Stimulated activated CD8-positive, alpha-beta memory T cell treated with anti-CD3 and anti-CD28 coated beads, Interleukin-2, amount 100 ng/mL, for 1 hour (primary cell): Measurements from ENCODE around the gene FZD1.

Experiments
- DNase-seq, 2 donors: peaks; one replicate each; pipeline ENCODE4 v3.0.0-alpha.2; 2020; ENCODE audit warnings: low read depth in 2 of 2

Gene FZD1

DNA sequence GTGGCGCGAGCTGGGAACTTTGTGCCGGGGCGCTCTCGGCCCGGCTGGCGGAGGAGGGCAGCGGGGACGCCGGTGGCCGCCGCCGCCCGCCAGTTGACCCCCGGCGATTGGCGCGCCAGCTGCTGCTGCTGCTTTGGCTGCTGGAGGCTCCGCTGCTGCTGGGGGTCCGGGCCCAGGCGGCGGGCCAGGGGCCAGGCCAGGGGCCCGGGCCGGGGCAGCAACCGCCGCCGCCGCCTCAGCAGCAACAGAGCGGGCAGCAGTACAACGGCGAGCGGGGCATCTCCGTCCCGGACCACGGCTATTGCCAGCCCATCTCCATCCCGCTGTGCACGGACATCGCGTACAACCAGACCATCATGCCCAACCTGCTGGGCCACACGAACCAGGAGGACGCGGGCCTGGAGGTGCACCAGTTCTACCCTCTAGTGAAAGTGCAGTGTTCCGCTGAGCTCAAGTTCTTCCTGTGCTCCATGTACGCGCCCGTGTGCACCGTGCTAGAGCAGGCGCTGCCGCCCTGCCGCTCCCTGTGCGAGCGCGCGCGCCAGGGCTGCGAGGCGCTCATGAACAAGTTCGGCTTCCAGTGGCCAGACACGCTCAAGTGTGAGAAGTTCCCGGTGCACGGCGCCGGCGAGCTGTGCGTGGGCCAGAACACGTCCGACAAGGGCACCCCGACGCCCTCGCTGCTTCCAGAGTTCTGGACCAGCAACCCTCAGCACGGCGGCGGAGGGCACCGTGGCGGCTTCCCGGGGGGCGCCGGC lies 870 bp downstream of the FZD1 start:
- no peak for DNase-seq

DNA sequence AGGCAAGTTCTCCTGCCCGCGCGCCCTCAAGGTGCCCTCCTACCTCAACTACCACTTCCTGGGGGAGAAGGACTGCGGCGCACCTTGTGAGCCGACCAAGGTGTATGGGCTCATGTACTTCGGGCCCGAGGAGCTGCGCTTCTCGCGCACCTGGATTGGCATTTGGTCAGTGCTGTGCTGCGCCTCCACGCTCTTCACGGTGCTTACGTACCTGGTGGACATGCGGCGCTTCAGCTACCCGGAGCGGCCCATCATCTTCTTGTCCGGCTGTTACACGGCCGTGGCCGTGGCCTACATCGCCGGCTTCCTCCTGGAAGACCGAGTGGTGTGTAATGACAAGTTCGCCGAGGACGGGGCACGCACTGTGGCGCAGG lies 1.4 kb downstream of the FZD1 start:
- no peak for DNase-seq

DNA sequence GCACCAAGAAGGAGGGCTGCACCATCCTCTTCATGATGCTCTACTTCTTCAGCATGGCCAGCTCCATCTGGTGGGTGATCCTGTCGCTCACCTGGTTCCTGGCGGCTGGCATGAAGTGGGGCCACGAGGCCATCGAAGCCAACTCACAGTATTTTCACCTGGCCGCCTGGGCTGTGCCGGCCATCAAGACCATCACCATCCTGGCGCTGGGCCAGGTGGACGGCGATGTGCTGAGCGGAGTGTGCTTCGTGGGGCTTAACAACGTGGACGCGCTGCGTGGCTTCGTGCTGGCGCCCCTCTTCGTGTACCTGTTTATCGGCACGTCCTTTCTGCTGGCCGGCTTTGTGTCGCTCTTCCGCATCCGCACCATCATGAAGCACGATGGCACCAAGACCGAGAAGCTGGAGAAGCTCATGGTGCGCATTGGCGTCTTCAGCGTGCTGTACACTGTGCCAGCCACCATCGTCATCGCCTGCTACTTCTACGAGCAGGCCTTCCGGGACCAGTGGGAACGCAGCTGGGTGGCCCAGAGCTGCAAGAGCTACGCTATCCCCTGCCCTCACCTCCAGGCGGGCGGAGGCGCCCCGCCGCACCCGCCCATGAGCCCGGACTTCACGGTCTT lies 1.9 kb downstream of the FZD1 start:
- DNase-seq = no peak

DNA sequence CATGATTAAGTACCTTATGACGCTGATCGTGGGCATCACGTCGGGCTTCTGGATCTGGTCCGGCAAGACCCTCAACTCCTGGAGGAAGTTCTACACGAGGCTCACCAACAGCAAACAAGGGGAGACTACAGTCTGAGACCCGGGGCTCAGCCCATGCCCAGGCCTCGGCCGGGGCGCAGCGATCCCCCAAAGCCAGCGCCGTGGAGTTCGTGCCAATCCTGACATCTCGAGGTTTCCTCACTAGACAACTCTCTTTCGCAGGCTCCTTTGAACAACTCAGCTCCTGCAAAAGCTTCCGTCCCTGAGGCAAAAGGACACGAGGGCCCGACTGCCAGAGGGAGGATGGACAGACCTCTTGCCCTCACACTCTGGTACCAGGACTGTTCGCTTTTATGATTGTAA lies 2.5 kb downstream of the FZD1 start:
- no peak for DNase-seq

DNA sequence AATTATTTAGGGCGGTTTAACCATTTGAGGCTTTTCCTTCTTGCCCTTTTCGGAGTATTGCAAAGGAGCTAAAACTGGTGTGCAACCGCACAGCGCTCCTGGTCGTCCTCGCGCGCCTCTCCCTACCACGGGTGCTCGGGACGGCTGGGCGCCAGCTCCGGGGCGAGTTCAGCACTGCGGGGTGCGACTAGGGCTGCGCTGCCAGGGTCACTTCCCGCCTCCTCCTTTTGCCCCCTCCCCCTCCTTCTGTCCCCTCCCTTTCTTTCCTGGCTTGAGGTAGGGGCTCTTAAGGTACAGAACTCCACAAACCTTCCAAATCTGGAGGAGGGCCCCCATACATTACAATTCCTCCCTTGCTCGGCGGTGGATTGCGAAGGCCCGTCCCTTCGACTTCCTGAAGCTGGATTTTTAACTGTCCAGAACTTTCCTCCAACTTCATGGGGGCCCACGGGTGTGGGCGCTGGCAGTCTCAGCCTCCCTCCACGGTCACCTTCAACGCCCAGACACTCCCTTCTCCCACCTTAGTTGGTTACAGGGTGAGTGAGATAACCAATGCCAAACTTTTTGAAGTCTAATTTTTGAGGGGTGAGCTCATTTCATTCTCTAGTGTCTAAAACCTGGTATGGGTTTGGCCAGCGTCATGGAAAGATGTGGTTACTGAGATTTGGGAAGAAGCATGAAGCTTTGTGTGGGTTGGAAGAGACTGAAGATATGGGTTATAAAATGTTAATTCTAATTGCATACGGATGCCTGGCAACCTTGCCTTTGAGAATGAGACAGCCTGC lies 3.1 kb downstream of the FZD1 start:
- no peak for DNase-seq

DNA sequence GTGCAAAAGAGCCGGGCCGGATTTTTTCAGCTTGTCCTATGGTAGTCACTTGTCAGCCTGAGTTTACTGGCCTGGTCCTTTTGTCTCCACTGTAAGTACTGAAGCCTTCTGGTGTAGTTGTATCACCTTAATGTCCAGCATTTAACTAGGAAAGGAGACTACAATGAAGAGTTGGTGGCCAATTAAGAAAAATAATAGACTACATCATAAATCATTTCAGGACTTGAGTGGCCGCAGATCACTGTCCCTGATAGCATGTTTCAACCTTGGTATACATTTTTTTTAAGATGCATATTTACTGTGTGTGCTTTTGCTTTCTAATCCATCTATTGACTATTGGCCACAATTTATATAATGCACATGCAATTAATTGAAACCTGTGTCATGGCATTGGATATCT lies 6.1 kb downstream of the FZD1 start:
- no peak for DNase-seq

DNA sequence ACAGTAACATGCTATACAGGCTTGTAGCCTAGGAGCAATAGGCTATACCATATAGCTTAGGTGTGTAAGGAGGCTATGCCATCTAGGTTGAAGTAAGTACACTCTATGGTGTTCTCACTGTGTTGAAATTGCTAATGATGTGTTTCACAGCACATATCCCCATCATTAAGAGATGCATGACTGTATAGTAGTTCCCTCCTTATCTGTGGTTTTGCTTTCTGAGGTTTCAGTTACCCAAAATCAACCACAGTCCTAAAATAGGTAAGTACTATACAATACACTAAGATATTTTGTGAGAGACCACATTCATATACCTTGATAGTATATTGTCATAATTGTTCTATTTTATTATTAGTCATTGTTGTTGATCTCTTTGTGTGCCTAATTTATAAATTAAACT lies 12.7 kb downstream of the FZD1 start:
- DNase-seq = no peak

DNA sequence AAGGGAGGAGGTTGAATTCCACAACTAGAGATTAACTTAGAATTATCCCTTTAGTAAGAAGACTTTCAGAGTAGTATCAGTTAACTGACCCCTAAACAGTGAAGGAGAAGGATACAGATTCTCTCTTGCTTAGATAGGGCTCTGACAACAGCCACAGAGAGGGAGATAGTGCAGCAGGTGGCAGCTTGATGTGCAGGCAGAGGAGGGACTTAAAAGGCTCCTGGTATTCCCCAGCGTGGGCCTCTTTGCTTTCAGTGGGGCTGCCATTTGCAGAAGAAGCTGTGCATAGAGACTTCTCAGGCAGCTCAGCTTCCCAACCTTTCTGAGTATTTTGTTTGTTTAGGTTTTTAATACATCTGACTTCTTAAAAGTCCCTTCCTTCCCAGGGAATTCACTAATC lies 16.0 kb downstream of the FZD1 start:
- no peak for DNase-seq

DNA sequence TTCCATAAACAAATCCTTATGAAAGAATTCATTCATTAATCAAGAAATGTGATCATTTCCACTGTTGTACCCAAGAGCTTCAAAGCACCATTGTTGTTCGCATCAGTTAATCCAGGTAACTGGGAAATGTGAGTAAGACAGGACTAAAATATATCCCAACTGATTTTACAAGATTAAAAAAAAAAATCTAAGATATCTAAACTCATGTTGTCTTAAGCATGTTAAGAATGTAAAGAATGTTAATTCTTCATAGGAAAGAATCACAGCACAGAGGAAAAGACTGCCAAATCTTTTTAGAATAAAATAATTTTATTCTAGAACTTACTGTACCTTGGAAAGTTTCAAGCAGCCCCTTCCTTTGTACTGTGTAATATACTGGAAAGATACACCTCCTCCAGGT lies 16.4 kb downstream of the FZD1 start:
- no peak for DNase-seq

DNA sequence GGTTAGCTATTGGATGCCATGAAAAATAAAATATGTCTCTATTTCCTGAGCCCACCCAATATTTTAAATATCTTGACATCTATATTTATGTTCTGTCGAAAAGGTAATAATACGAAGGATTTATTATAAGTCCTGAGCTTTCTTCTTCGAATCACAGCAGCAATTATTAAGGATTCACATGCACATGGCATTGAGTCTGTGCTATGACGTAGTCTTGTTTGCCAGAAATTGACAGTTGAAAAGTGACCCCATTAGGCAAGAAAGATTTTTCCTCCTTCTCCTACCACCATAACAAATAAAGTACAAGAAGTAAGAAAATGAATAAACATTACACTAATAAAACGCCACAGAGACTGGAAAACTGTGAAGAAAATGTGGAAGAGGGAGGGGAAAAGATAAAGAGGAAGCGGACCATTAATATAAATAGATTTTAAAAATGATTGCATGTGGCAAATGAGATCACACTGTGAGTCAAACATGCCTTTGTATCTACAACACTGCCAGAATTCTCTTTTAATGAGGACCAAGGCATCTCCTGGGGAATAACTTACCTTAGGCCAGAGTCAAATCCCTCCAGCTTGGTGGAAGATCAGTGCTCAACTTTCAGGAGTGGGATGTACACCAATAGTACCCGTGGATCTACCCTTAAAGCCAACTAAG lies 21.6 kb downstream of the FZD1 start:
- no peak for DNase-seq

DNA sequence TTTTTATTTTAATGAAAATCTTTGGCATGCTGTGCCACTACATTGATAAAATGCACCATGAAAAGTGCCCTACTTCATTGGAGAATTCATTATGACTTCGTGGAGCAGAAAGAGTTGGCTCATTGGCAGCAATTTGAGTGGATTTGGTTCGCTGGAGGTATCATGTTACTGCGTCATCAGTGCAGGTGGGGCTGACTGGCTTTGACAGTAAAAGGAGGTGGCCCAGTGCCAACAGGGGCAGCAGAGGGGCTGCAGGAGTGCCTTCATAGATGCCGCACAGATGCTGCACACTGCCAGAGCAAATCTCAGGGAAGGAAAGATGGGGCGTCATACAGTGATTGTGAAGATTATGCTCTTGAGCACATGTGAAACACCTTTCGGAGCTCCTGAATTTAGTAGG lies 22.2 kb downstream of the FZD1 start:
- no peak for DNase-seq

DNA sequence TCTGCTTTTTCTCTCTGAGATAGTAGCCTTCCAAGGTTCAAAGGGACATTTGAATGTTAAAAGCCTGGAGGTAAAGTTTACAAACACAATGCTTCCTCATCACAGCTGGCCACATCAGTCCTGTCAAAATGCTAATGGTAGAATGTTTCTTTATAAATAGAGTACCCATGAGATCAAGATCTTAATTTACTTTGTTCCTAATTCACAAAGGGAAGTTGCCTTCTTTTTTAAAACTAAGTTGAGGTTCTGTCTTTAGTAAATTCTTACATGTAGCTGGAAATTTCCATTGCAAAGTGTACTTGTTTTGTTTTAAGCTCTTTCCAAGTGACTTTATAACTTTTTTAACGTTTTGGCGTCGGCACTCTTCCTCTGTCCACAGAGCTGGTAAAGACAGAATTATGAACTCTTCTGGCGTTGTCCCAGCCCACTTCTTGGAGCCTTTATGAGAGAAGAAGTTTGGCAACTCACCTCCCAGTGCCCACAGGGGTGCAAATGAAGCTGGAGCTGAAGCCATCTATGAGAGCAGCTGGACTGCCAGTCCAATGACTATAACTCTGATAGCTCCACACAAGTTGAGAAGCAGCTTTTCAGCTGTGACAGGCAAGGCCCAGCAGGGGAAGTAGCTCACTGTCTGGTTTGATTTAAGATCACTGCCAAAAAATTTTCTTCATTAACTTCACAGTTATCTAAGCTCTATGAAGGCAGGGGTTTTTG lies 23.3 kb downstream of the FZD1 start:
- DNase-seq = no peak

DNA sequence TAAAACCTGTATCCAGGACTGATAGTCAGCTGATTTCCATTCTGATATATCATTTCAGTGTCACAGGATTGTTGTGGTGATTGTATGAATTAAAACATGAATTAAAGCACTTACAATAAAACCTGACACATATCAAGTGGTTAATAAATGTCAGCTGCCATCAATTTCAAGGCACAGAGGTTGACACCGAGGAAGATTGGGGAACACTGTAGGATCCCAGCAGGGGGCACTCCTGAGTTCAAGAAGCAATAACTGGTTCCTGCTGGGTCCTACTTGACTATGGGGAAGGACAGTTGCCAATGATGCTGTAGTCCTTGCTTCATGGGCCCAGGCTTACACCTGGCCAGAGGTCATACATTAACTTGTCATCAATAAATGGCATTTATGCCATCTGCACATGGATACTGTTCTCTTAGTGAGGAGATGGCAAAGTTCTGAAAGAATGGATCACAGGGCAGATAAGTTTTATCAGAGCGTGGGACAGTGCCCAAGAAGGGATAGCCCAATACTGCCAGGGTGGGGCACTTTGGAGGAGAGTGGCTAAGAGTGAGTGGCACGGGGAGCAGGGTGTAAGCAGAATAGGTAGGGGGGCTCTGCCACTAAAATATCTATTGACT lies 24.1 kb downstream of the FZD1 start:
- DNase-seq = no peak

DNA sequence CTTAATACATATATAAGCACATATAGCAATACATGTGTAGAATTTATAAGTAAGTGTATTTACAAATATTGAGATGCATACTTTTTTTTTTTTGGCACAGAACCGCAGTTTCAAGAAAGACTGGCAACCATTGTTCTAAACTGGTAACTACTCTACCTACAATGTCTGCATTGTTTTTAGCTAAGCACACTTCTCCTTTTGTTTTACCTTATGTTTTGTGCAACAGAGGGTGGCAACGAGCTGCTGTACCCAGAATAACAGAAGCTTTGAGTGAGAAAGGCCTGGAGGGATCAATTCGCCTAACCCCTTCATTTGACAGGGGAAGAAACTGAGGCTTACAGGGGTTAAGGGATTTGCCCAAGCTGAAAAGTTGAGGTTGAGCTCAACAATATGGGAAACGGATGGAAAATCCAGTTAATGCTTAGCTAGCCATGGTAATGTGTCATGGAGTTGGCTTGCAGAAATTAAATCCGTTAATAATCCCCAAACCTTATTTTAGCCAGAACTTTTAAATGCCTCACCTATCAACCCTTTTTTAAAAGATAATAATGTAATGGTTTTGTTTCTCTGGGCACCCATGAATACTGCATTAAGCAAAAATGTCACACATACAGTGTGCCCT lies 25.5 kb downstream of the FZD1 start:
- no peak for DNase-seq

DNA sequence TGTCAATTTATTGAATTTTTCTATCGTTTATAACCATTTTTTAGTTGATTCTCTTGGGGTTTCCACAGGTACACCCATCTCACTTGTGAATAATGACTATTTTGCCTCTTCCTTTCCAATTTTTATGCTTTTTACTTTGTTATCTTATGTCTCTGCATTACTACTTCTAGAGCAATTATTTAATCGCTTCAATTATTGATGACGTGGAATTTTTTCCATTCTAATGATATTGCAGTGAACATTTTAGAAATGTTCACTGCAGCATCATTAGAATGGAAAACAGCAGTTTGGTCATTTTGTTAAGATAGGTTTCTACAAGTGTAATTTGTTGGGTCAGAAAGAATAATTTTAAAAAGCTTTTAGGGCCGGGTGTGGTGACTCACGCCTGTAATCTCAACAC lies 27.1 kb downstream of the FZD1 start:
- DNase-seq = no peak

DNA sequence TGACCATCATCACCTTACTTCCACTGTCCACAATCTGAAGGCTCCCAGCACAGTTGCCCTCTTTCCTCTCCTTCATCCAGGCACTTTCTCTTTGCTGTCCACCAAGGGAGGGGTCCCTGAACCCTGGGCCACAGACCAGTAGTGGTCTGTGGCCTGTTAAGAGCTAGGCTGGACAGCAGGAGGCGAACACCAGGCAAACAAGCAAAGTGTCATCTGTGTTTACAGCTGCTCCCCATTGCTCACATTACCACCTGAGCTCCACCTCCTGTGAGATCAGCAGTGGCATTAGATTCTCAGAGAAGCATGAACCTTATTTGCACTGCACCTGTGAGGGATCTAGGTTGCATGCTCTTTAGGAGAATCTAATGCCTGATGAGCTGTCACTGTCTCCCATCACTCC lies 27.7 kb downstream of the FZD1 start:
- no peak for DNase-seq

DNA sequence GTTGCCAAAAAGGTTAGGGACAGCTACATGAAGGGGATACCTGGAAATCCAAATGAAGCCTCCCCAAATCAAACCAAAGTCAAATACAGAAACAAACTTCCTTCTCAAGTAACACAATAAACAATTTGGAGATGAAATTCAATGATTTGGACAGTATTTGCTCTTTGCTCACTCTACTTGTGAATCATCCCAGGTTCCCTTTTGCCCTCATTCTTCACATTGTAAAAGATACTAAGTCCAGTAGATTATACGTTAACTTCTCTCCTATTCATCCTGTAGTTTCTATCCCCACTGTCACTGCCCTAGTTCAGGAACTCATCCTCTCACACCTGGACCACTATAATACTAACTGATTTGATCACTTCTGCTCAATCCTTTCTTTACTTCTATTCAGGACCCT lies 28.3 kb downstream of the FZD1 start:
- DNase-seq = no peak

DNA sequence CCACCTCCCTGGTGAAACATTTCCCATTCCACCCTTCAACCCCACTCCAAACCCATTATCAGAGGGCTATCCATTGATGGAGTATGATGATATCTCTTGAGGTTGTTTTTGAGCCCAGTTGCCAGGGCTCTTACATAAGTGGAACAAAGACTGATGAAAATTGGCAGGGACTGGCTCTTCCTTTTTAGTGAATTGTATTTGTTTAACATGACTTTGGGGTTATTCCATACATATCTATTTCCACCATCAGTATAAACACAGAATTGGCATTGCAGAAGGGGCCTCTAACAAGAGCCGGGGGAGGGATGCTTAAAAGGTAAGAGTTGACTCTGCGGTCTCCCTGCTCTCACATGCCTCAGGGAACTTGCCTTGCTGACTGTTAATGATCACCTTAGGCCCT lies 28.9 kb downstream of the FZD1 start:
- DNase-seq = no peak

DNA sequence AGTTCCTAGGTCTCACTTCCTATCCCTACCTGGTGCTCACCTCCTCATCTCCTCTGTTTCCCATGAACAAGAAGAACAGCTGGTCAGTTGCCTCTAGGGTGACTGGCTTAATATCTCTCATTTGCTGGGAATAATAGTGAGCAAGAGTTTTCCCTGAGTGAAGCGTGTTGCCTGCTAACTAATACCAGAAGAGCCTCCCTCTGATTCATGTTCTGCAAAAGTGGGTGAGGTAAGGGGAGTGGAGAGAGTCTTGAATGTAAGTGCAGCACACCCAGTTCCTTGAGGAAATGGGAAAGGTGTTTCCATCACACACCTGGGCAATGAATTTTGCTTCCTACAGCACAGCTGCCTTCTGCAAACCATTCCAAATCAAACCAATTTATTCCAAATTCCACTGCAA lies 29.6 kb downstream of the FZD1 start:
- no peak for DNase-seq

DNA sequence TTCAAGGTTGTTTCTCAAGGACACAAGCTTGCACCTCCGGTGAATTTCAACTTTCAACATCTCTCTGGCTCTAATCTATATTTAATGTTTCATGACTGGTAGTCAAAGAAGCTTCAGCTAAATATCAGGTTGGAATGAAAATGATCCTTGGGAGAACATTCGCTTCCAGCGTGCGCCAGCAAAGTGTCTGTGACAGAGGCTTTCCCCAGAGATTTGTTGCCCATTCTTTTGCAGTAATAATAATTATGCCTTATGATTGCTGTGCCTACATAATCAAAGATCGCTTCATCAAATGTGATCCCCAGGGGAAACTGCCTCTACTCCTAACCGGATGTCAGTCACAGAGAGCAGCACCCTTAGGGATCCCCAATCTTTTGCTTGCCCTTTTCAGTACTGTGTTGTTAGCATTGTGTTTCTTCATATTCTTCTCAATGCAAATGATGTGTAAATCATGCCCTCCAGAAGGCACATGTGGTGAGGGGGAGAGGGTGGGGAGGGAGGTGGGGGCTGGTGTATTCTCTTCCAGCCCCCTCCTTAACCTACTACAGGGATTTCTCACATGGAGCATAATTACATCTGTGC lies 30.5 kb downstream of the FZD1 start:
- DNase-seq = no peak

DNA sequence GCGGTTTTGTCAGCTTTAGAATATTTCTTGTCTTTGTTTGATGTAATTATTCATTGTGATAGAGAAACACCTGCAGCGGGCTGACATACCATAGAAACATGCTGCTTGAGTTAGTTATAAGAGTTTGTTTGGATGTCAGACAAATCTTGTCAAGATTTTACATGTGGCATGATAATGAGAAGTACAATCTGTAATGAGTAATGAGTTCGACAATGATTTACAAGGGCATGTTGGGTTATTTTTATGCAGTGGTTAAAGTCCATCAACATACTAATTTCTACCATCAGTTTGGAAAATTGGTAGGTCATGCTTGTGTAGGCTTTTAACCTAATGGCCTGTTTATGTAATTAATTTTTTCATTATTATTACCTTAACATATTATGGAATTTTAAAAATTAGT lies 31.3 kb downstream of the FZD1 start:
- no peak for DNase-seq
